Measurements from ENCODE around the gene BCAR3.

The BCAR3 gene

GRCh38 chr1:93614541-93614940 is 67.1 kb downstream of the BCAR3 start:
- DNase-seq, result no peak

GRCh38 chr1:93613898-93614297 is 67.7 kb downstream of the BCAR3 start:
- DNase-seq, result no peak

- no peak for DNase-seq
These were observed 69.1 kb downstream of the BCAR3 start for GRCh38 chr1:93612510-93612909.

GRCh38 chr1:93611668-93612067 is 70.0 kb downstream of the BCAR3 start:
- no peak for DNase-seq

GRCh38 chr1:93609536-93609935 is 72.1 kb downstream of the BCAR3 start:
- DNase-seq, result no peak

- no peak for DNase-seq
These were observed 73.2 kb downstream of the BCAR3 start for GRCh38 chr1:93608187-93609109.

GRCh38 chr1:93607814-93608186 is 73.8 kb downstream of the BCAR3 start:
- DNase-seq, result no peak

- no peak for DNase-seq
These were observed 75.7 kb downstream of the BCAR3 start for GRCh38 chr1:93605812-93606512.

- DNase-seq, result no peak
These were observed 76.5 kb downstream of the BCAR3 start for GRCh38 chr1:93605026-93605568.

GRCh38 chr1:93604411-93604810 is 77.2 kb downstream of the BCAR3 start:
- DNase-seq, result no peak

- DNase-seq, result no peak
These were observed 78.0 kb downstream of the BCAR3 start for GRCh38 chr1:93603601-93604000.

- DNase-seq, result no peak
These were observed 78.5 kb downstream of the BCAR3 start for GRCh38 chr1:93603106-93603505.

GRCh38 chr1:93602101-93602500 is 79.5 kb downstream of the BCAR3 start:
- DNase-seq, result no peak

GRCh38 chr1:93601686-93602085 is 80.0 kb downstream of the BCAR3 start:
- DNase-seq, result no peak

- no peak for DNase-seq
These were observed 81.0 kb downstream of the BCAR3 start for GRCh38 chr1:93600663-93601062.

GRCh38 chr1:93599479-93599878 is 82.2 kb downstream of the BCAR3 start:
- no peak for DNase-seq

- no peak for DNase-seq
These were observed 82.7 kb downstream of the BCAR3 start for GRCh38 chr1:93598861-93599439.

- DNase-seq, result no peak
These were observed 83.2 kb downstream of the BCAR3 start for GRCh38 chr1:93598396-93598795.

GRCh38 chr1:93597709-93598108 is 83.9 kb downstream of the BCAR3 start:
- DNase-seq, result peak; percentile 93

- no peak for DNase-seq
These were observed 85.1 kb downstream of the BCAR3 start for GRCh38 chr1:93596329-93597089.

- no peak for DNase-seq
These were observed 85.9 kb downstream of the BCAR3 start for GRCh38 chr1:93595743-93596142.

- DNase-seq, result no peak
These were observed 86.4 kb downstream of the BCAR3 start for GRCh38 chr1:93595266-93595665.

GRCh38 chr1:93594603-93594880 is 87.1 kb downstream of the BCAR3 start:
- DNase-seq, result no peak

Measured in NCI-H1105 (cell line).